ENCODE measurements around the gene MCM6.

DNA sequence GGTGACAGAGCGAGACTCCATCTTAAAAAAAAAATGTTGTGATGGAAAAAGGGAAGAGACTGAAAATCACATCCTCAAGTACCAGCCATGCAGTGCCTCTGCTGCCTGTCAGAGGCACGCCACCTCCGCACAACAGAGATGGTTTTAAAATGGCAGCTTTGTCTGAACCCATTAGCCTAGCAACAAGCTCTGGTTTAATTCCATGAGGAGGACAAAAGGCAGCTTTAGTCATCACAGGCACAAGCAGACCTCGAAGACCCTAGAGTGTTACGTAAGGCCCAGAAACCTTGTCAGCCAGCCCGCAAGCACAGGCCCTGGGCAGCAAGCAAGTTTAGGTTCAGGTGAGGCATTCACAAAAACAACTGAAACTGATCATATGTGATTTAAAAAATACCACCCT lies 49.7 kb downstream of the MCM6 start:
- TF ChIP-seq GABPA (IDR thresholded peaks at IDR 0.05; ENCODE audit: low read depth), result no peak
- TF ChIP-seq, protein P1, sequence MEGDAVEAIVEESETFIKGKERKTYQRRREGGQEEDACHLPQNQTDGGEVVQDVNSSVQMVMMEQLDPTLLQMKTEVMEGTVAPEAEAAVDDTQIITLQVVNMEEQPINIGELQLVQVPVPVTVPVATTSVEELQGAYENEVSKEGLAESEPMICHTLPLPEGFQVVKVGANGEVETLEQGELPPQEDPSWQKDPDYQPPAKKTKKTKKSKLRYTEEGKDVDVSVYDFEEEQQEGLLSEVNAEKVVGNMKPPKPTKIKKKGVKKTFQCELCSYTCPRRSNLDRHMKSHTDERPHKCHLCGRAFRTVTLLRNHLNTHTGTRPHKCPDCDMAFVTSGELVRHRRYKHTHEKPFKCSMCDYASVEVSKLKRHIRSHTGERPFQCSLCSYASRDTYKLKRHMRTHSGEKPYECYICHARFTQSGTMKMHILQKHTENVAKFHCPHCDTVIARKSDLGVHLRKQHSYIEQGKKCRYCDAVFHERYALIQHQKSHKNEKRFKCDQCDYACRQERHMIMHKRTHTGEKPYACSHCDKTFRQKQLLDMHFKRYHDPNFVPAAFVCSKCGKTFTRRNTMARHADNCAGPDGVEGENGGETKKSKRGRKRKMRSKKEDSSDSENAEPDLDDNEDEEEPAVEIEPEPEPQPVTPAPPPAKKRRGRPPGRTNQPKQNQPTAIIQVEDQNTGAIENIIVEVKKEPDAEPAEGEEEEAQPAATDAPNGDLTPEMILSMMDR (IDR thresholded peaks at IDR 0.05), result no peak
